ENCODE data around the gene PLPP7.

PLPP7 gene

DNA sequence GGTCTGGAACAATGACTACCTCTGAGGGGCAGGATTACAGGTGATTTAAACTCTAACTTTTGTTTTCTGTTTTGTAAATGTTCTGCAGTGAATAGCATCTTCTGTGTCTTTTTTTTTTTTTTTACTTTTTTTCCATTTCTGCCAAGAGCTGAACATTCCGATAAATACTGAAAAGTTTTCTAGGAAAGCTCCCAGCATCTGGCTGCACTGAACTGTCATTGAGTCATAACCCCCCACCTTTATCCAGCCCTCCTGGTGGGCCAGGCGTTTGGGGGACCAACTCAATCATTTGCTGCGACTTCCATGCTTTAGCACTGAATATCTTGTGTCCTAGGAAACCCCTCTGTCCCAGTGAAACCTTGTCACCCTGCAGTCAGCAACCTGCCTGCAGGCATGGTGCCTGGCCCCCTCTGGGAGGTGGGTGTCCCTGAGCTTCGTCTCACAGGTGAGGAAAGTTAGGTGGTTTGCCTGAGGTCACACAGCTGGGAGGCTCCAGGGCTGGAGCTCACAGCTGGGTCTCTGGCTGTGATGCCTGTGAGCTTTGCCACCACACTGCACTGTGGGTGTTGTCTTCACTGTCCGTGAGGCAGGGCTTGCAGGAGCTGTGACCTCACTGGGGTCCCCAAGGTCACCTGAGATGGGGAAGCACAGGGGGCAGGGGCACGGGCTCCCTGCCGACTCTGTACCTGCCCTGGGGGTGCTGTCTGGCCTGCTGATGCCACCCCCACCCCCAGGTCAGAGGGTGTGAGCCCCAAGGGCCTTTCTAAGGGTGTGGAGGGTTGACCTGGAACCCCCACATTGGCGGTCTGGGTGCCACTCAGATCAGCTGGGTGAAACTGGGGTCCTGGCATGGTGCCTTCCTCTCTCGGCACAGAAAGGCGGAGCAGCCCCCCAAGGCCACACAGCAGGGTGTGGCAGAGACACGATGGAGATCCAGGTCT lies 14.1 kb downstream of the PLPP7 start:
- DNase-seq (ENCODE audit: low read depth), result no peak

DNA sequence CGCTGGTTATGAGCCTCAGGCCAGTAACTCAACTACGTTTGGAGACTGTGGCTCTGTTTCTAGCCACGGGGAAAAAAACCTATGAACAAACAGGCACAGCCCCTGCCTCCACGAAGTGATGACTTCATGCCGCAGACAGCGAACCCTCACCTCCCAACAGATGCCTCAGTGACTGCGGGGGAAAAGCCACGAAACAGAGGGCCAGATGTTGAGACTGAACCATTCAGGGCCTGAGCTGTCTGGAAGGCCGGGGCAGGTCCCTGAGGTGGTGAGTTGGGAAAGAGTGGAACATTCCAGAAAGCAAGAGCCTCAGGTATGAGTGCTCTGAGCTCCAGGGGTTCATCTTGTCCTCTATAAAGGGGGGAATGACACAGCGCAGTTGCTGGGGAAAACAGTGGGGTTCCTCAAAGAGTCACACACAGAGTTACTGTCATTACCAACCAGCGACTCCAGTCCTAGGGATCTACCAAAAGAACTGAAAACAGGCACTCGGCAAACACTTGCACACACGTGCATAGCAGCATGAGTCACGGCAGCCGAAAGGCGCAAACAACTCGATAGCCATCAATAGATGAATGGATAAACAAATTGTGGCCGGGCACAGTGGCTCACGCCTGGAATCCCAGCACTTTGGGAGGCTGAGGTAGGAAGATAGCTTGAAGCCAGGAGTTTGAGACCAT lies 15.3 kb downstream of the PLPP7 start:
- peak; percentile 82 for DNase-seq (ENCODE audit: low read depth)

DNA sequence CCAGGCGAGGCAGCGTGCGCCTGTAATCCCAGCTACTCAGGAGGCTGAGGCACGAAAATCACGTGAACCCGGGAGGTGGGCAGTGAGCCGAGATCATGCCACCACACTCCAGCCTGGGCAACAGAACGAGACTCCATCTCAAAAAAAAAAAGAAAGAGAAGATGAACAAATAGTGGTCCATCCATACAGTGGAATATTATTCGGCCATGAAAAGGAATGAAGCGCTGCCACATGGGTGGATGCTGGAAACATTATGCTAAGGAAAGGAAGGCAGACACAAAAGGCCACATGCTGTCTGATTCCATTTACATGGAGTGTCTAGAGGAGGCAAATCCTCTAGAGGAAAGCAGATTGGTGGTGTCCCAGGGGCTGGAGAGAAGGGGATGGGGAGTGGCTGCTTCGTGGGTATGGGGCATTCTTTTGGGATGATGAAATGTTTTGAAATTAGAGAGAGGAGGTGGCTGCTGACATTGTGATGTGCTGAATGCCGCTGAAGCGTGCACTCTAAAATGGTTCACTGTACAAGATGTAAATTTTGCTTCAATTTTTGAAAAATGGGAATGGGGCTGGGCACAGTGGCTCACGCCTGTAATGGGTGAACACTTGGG lies 17.0 kb downstream of the PLPP7 start:
- no peak for DNase-seq (ENCODE audit: low read depth)

DNA sequence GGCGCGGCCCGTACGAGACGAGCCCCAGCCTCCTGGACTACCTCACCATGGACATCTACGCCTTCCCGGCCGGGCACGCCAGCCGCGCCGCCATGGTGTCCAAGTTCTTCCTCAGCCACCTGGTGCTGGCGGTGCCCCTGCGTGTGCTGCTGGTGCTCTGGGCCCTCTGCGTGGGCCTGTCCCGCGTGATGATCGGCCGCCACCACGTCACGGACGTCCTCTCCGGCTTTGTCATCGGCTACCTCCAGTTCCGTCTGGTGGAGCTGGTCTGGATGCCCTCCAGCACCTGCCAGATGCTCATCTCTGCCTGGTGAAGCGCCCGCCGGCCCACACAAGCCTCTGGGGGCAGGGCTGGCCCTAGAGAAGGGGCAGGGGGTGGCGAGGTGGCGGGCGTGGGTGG lies 18.5 kb downstream of the PLPP7 start:
- DNase-seq (ENCODE audit: low read depth), result no peak

DNA sequence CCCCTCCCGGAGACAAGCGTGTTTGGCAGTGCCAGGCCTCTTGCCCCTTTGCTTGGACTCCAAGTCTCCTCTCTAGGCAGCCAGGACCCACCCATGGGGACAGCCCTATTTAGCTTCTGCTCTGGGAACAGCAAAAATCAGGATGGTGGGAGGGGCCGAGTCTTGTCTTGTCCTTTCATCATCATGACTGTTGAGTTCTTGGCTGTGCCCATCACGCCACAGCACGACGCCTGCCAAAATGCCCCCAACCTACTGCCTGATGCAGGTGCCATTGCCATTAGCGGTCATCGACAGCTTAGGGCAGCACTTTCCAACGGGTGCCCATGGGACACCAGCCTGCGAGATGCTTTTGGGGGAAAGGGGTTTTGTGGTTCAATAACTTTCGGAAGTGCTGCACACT lies 18.9 kb downstream of the PLPP7 start:
- no peak for DNase-seq (ENCODE audit: low read depth)

DNA sequence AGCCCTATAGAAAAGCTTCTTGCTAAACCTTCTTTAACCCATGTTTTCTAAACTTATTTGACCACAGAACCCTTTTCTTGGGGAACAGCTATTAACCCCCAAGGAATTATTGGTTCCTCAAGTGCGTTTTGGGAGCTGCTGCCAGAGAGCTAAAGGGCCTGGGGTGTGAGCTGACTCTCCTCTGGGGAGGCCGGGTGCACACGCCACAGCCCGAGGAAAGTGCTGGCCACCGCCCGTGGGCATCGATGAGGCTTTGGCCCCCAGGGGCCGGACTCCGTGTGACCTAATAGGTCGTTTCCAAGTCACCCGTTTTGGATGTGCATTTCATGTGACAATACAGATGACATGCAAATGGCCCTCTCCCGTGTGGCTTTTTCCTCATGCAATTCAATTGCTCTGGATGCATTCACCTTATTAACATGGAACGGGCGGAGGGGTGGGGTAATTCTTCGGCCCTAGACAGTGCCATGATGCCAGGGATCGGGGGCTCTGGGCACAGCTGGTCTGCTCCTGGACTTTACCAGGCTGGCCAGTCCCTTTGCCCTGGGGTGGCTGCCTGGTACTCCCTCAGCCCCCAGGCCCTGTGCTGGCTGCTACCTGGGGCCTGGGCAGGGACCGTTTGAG lies 19.5 kb downstream of the PLPP7 start:
- no peak for DNase-seq (ENCODE audit: low read depth)

DNA sequence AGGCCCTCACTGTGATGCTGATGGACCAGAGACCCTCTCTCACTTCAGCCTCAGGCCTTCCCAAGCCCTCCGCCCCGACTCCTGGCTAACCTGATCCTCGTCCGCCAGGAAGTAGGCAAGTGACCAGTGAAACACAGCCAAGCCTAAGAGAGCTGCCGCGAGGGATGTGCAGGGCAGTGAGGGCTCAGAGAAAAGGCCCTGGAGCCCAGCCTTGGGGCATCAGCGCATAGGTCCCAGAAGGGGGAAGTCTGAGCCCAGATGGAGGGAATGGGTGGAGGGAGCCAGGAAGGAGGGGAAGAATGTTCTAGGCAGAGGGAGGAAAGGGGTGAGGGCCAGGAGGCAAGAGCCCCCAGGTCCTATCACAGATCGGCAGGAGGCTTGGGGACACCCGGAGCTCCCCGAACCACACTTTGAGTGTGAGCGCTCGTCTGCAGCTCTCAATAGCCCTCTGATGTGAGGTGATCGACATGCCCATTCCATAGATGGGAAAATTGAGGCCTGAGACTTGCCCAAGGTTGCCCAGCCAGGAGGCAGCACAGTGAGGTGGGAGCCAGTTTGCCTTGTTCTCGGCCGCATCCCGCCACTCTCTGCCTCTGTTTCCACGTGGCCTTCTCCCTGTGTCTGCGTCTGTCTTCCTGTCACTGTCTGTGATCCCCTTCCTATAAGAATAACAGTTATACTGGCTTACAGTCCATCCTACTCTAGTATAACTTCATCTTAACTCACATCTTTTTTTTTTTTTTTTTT lies 20.2 kb downstream of the PLPP7 start:
- DNase-seq (ENCODE audit: low read depth), result no peak

DNA sequence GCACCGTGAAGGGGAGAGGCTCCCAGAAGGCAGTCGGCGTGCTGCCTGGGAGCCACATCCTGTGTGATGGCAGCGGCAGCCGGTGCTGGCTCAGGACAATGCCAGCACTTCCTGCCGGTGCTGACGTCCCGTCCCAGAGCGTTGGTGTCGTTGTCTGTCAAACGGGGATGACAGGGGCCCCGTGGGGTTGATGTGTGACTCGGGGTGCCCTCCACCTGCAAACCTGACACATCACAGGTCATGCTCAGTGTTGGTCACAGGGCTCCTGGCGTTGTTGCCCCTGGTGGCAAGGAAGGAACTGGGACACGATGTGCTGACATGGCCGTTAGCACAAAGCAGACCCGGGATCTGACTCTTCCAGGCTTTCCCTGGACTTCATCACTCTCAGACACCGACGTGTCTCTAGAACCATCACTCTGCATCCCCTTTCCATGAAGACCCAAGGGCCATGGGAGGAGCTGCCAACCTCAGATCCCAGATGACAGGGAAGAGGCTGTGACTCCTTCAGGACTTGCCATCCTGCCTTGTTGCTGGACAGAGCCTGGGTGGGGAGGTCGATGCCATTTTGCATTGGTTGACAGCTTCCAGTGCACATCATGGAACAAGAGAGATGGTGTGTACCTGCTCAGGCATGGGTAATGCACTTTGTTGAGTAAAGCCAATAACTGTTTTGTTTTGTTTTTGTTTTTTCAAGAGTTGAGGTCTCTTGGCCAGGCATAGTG lies 21.5 kb downstream of the PLPP7 start:
- no peak for DNase-seq (ENCODE audit: low read depth)

DNA sequence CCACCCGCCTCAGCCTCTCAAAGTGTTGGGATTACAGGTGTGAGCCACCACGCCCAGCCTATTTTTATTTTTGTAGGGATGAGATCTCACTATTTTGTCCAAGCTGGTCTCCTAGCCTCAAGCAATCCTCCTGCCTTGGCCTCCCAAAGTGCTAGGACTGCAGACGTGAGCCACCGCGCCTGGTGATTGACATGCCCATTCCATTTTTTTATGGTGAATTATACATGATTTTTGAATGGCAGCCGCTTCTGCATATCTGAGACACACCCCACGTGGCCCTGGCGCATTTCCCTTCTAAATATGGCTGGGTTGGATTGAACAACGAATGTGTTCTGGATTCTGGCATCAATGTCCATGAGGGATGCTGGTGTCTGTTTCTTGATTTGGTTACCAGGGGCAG lies 22.7 kb downstream of the PLPP7 start:
- no peak for DNase-seq (ENCODE audit: low read depth)

DNA sequence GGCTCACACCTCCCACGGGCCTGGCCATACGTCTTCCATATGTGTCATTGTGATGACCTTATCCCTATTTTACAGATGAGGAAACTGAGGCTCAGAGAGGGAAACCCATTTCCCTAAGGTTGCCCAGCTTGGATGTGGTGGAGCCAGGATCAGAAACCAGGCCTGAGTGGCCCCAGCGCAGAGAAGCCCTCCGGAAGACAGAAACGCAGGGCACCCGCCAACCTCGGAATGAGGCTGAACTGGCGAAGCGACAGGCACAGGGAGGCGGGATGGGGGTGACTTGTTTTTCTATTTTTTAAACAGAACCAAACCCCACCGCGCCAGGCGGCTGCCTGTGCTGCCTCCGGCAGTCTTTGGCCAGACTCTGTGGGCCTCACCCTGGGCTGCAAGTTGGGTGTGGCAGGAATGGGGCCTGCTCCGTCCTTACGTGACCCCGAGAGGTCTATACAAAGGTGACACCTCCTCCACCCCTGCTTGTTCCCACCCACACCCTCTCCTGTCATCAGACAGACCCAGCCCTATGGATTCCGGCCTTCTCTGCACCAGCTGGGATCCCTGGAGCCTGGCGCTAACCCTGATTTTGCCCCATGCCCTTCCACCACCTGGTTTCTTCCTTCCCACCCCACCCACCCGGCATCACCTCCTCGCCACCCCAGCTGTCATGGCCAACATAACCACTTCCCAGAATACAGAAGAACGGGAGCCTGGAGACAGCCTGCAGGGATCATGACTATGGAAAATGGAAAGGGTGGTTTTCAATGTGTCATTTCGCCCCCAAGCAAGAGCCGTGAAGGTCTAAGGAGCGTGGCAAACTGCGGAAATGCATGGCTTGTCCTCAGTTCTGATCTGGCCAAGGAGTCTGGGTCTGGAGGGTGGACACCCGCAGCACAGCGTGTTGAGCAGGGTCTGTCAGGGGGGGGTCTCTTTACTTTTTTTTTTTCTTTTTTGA lies 23.6 kb downstream of the PLPP7 start:
- peak; percentile 22 for DNase-seq (ENCODE audit: low read depth)

DNA sequence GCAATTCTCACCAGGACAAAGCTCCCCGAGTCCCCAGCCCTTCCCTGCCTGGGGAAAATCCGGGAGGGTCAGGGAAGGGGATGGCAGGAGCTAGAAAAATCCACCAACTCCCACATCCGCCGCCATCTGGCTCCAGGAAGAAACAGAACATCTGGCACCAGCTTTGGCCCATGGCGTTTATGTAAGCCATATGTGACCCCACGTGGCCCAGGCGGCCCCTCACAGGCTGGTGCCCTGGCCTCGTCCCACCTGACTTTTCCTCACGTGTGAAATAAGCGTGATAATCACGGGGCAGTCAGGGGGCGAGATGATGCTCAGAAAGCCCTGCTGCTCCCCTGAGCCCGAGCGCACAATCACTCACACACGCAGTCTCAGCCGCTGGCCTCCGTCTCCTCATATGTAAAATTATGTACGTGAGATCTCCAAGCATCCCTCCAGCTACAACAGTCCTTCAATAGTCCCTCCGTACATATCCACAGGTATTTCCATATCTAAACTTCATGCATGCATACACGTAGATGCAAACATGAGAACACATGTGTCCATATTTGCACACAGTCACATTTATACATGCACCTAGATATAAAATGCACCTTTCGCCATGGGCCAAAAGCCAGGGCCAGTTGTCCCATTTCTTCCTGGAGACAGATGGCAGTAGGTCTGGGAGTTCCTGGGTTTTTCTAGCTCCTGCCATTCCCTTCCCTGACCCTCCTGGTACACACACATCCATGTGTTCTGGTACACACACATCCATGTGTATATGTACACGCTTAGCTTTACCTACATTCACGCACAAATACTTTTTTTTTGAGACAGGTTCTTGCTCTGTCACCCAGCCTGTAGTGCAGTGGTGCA lies 28.9 kb downstream of the PLPP7 start:
- DNase-seq (ENCODE audit: low read depth), result no peak

DNA sequence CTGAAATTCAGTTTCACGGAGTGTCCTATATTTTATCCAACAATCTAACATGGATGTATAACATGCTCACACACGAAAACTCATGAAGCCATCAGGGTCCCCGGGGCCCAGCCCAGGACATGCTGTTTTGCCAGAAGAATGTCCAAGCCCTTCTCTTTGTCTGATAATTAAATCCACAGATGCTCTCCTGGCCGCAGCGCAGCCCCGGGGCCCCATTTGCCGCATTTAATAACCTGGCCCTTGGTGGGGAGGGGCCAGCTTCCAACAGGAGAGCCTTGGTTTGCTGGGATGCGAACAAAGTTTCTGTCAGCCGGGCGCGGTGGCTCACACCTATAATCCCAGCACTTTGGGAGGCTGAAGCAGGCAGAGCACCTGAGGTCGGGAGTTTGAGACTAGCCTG lies 30.0 kb downstream of the PLPP7 start:
- no peak for DNase-seq (ENCODE audit: low read depth)

DNA sequence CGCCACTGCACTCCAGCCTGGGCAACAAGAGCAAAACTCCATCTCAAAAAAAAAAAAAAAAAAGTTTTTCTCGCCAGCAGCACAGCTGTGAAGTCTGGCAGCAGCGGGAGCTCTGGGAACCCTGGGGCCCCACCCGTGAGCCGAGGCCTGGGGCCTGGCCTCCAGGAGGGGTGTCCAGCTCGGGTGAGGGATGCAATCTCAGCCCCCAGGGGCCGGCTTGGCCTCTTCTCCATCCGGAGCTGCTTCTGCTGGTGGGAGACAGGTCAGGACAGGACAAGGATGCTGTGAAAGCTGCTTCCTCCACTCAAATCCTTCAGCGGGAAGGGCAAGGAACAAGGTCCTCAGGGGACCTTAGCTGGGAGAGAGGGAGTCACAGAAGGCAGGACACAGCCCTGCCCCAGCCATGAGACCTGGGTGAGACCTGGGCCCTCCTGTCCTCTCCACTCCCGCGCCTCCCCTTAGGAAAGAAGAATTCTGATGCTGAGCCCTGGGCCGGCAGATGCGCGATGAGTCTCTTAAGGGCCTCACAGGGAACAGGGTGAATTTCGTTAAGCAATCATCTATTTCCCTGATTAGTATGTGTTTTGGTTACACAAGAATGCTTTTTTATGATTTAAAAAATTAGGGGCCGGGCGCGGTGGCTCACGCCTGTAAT lies 30.6 kb downstream of the PLPP7 start:
- DNase-seq (ENCODE audit: low read depth), result no peak

DNA sequence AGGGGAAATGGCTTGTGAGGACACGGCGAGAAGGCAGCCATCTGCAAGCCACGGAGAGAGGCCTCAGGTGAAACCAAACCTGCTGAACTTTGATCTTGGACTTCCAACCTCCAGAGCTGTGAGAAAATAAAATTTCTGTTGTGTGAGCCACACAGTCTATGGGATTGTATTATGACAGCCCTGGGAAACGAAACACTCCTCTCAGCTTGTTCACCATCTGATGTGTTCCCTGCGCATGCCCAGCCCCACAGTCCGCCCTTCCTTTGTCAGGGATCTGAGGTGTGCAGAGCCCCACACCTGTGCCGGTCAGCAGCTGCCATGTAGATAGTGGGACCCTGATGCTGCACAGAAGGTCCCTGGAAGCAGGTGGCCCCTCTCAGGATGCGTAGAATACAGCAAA lies 34.1 kb downstream of the PLPP7 start:
- no peak for DNase-seq (ENCODE audit: low read depth)

DNA sequence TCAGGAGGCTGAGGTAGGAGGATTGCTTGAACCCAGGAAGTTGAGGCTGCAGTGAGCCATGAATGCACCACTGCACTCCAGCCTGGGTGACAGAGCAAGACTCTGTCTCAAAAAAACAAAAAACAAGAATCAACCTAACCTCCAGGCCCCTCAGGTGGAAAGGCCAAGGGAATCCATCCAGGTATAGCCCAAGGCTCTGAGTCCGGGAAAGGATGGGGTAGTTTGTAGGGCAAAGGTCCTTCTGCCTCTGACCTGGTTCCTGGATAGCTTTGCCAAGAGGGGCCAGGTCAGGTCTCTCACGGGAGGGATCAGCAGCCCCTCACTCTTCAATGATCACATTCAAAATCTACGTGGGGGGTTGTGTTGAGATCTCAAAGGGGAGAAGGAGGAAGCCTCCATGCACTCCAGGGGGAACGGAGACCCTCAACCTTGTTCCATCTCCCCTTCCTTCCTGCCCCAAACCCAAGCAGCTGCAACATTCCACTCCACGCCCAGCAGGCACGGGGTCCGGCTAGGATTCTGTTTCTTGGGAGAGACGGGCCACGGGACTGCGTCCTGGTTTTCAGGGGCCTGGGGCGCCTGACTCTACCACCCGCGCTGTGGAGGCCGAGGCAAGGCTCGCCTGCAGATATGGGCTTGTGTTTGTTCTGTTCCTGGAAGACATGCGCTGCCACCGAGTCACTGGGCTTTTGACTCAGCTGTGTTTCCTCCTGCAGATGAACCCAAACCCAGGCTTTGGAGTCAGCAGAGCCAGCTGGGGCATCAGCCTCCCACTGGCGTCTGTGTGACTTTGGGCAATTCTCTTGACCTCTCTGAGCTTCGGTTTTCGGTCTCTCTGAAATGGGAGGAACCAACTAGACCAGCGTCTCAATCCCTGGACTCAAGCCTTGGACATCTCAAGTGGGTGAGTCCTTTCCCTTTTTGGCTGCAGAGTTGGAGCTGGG lies 35.5 kb downstream of the PLPP7 start:
- no peak for DNase-seq (ENCODE audit: low read depth)

DNA sequence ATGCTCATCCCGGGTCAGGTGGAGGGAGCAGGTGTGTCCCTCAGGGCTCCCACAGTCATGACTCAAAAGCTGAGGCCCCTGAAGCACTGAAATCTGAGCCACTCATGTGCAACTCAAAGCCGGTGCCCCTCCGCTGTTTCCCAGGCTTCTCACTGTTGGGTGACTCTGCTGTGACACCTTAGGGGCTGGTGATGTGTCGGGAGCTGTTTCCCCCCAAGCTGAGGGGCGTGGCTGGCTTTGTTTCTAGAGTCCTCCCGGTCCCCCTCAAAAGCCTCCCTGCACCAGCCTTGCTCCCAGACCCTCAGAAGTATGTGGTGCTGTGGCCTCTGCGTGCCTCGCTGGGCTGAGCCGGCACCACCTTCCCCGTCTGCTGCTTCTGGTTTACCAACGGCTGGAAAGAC lies 39.7 kb downstream of the PLPP7 start:
- no peak for DNase-seq (ENCODE audit: low read depth)

DNA sequence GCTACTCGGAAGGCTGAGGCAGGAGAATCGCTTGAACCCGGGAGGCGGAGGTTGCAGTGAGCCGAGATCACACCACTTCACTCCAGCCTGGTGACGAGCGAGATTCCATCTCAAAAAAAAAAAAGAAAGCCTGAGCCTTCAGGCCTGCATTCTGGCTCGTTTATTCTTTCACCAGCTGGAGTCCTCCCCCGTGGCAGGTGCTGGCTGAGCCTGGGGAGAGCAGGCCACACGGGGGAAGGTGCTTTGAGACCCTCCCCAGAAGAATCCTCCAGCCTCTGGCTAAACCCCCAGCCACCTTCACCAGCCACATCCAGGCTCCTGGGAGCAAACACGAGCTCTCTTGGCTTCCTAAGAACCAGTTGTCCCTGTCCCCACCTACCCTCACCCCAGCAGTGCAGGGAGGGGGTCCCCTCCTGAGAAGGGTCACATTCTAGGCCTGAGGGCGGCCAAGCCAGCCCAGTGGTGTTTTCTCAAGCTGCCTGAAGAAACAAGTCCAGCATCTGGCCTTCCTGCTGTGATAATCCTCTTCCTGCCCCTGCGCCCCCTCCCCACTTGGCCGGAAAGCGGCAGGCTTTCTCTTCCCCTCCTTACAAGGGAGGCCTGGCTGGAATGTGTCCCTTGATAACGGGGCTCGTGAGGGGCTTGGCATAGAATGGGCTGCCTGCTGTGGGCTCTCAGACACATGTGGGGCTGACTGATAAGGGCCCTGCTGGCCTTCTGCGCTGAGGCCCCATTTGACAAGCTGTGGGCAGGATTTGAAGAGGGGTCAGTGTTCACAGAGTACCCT lies 41.5 kb downstream of the PLPP7 start:
- DNase-seq (ENCODE audit: low read depth), result no peak
